Mucosa of rectum (tissue), 2 donors: ENCODE data around the gene FHIT.
"Not testable (repeated sequence)": the region's sequence is repeated elsewhere in the genome, so short reads cannot be mapped to it uniquely, and the experiment has no call there.

ENCODE experiments used
- H3K27ac ChIP-seq, 2 donors: one replicate each; pipeline ENCODE4 v1.7.0; 2013; ENCODE audit warnings: inconsistent platforms in 2 of 2, low read depth in 2 of 2, low read length in 2 of 2
- H3K27me3 ChIP-seq, 2 donors: one replicate each; pipeline ENCODE4 v1.7.0; 2013; ENCODE audit warnings: low read length in 2 of 2; ENCODE audit not compliant: control insufficient read depth in 2 of 2, insufficient read depth in 2 of 2
- H3K36me3 ChIP-seq, 2 donors: one replicate each; pipeline ENCODE4 v1.7.0; 2013; ENCODE audit warnings: low read length in 2 of 2; ENCODE audit not compliant: control insufficient read depth in 2 of 2, insufficient read depth in 2 of 2
- H3K4me1 ChIP-seq, 2 donors: one replicate each; pipeline ENCODE4 v1.7.0; 2013; ENCODE audit warnings: low read length in 2 of 2, mild to moderate bottlenecking in 1 of 2; ENCODE audit not compliant: control insufficient read depth in 2 of 2, insufficient read depth in 2 of 2
- H3K4me3 ChIP-seq, 2 donors: one replicate each; pipeline ENCODE4 v1.7.0; 2013; ENCODE audit warnings: low read length in 2 of 2
- H3K9ac ChIP-seq, 2 donors: one replicate each; pipeline ENCODE4 v1.7.0; 2013; ENCODE audit warnings: low read length in 2 of 2, low read depth in 1 of 2, mild to moderate bottlenecking in 1 of 2
- H3K9me3 ChIP-seq, 2 donors: one replicate each; pipeline ENCODE4 v1.7.0; 2013; ENCODE audit warnings: low read length in 2 of 2; ENCODE audit not compliant: control insufficient read depth in 2 of 2
- donor health status: healthy.
- donor health status: Normal muscosa, but diverticular disease.

FHIT gene

DNA sequence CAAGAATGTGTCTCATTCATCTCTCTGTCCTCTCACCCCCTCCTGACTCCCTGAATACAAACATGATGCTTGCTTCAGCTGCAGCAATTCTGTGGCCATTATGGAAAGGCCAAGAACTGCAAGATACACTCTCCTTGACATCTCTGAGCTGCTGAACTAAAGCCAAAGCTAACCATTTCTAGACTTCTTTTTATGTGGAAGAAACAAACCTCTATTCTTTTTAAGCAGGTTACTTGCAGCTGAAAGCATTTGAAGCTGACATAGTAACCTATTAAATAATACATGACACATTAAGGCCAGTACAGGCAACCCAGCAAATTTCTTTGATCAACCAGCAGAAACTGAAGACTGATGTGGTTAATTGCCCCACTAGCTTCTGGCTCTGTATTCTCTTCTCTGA, 17.5 kb downstream of the FHIT start:
- Histone ChIP-seq H3K4me1 (no peaks in the 10 kb centered on the region), H3K9ac (no peak overlapping the region), H3K9me3 (no peaks in the 10 kb centered on the region), H3K36me3 (no peaks in the 10 kb centered on the region), H3K27me3 (no peaks in the 10 kb centered on the region), H3K4me3 (no peak overlapping the region), H3K27ac (no peak overlapping the region)

DNA sequence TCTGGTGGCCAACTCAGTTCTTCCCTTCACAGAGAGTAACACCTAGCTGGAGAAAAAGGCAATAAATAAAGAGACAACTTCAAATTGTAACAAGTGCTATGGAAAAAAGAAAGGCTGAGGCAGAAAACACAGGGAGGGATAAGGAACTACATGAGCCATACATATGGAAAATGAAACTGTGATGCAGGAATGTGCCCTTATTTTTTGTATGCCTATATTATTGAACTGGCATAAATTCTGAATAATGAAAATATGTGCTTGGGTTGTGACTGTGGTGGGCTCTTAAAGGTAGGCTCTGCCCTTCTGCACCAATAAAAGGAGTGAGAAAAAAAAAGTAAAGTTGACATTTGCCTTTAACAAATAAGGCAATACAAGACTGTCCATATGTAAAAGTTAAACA, 19.6 kb downstream of the FHIT start:
- no peak overlapping the region for H3K27ac ChIP-seq
- H3K9ac ChIP-seq = no peak overlapping the region
- H3K4me1 ChIP-seq = no peaks in the 10 kb centered on the region
- no peaks in the 10 kb centered on the region for H3K27me3 ChIP-seq
- H3K36me3 ChIP-seq = no peaks in the 10 kb centered on the region
- no peaks in the 10 kb centered on the region for H3K9me3 ChIP-seq
- H3K4me3 ChIP-seq = no peak overlapping the region

DNA sequence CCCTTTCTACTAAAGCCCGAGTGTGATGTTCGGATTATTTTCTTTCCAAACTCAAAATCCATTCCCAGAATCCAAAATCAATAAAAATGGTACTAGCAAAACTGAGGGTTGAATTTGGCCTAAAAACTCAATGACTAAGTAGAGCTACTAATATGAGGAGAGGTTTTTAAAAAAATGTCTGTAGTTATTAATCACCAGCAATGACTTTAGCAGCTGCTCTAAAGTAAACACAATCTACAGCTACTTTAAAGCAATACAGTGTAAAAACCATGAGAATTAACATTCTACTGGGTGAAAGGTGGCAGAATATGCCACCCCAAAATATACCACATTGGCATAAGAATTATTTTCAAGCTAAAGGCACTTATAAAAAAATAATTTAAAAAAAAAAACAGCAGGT, 23.5 kb downstream of the FHIT start:
- Histone ChIP-seq H3K27me3 (no peaks in the 10 kb centered on the region), H3K9me3 (no peaks in the 10 kb centered on the region), H3K27ac (no peak overlapping the region), H3K36me3 (no peaks in the 10 kb centered on the region), H3K4me3 (no peak overlapping the region), H3K9ac (no peak overlapping the region), H3K4me1 (no peaks in the 10 kb centered on the region)

DNA sequence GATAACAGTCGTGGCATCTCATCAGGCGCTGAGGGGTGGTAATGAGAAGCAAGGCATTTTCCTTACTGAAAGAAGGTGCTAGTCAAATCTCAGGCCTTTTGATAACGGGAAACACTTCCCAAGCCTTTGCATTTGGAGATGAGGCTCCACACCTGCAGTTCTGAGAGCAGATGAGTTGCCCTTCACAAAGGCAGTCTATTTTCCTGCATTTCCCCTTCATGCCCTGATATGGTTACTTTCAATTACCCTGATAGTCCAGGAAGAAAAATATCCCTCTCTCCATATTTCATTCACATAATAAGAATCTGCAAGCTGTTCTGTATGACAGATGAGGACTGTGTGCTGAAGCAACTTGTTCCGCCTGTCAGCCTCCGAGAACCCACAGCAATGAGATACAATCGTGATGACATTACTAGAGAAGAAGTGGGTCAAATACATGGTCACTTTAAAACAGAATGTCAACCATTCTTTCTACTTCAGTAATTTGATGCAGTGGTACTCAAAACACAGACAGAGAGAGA, 25.0 kb downstream of the FHIT start:
- no peak overlapping the region for H3K27ac ChIP-seq
- no peaks in the 10 kb centered on the region for H3K4me1 ChIP-seq
- H3K4me3 ChIP-seq = no peak overlapping the region
- no peaks in the 10 kb centered on the region for H3K36me3 ChIP-seq
- no peaks in the 10 kb centered on the region for H3K9me3 ChIP-seq
- H3K27me3 ChIP-seq = no peaks in the 10 kb centered on the region
- H3K9ac ChIP-seq = no peak overlapping the region

DNA sequence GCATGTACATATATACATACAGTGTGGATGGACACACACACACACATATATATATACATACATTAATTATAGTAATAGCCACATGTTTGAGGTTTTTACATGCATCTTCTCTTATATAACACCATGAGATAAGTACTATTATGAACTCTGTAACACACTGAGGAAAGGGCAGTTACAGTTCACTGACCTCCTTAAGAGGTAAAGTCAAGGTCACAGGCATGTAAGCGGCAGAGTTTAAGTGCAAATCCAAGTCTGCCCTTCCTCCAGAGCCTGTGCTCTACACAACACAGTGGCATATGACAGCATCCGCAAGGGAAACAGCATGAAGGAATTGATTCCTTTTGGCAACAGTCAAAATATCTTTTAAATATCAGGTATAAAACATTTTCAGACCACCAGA, 26.4 kb downstream of the FHIT start:
- Histone ChIP-seq H3K4me1 (no peaks in the 10 kb centered on the region), H3K27me3 (no peaks in the 10 kb centered on the region), H3K27ac (no peak overlapping the region), H3K4me3 (no peak overlapping the region), H3K9me3 (no peaks in the 10 kb centered on the region), H3K36me3 (no peaks in the 10 kb centered on the region), H3K9ac (no peak overlapping the region)

DNA sequence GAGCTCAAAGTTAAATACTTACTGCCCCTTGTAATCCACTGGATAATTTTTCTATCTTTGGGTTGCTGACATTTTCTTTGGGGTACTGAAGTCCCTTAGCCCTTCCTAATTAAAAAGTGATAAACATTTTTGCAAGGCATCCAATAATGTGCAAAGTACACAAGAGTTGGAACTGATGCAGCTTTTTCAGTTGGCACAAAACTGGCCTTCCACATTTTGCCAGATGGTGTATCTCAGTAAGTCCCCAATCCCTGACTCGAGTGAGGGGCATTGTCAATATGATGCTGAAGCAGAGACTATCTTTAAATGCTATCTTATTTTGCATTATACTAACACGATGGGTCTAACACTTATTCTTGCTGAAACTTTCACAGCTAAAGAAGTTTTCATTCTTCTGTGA, 27.8 kb downstream of the FHIT start:
- Histone ChIP-seq H3K27me3 (no peaks in the 10 kb centered on the region), H3K27ac (no peak overlapping the region), H3K36me3 (no peaks in the 10 kb centered on the region), H3K9ac (no peak overlapping the region), H3K4me1 (peaks cover 0 to 4% of the 10 kb centered on the region in 2 donors), H3K9me3 (no peaks in the 10 kb centered on the region), H3K4me3 (no peak overlapping the region)

DNA sequence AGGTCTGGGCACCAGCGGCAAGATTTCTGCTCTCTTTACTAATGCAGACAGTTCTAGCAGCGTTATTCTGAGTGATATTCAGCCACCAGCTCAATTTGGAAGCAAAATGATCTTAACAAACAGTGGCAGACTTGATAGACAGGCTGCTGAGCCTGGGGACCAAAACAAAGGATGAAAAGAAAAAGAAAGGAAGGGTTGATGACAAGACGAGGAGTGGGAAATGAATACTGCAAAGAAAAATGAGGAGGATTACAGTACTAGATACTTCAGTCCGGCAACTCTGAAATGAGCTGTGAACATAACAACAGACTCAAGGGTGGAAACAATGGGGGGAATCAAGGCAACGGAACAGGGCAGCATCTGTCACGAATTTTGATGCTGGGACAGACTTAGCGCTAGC, 28.8 kb downstream of the FHIT start:
- no peaks in the 10 kb centered on the region for H3K36me3 ChIP-seq
- H3K9ac ChIP-seq = no peak overlapping the region
- no peak overlapping the region for H3K27ac ChIP-seq
- peaks cover 0 to under 1% of the 10 kb centered on the region in 2 donors for H3K9me3 ChIP-seq
- no peak overlapping the region for H3K4me3 ChIP-seq
- H3K4me1 ChIP-seq = peaks cover 0 to 10% of the 10 kb centered on the region in 2 donors
- no peaks in the 10 kb centered on the region for H3K27me3 ChIP-seq

DNA sequence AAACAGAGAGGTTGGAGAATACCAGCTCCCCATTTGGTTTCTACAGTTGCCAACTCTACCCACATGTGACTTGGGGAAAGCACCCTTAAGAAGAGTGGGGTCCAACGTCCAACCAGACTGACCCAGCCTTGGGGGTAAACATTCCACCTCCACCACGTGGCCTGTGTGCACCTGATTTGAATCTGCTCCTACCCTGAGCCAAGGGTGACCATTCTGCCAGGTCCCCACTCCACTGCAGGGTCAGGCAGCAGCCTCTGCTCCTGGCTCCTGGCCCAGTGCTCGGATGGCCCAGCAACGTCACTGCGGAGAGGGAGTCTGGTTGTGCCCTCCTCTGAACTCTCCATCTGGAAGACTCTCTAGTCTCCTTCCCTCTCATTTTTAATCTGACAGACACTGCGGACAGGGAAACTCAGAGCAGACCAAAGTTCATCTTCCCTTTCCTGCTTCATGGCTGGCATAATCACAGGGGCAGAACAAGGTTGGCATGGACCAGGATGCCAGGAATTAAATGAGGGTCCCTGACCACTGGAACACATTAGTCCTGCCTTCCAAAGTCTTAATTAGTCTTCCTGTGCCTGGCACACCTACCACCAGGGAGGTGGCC, 29.4 kb downstream of the FHIT start:
- no peaks in the 10 kb centered on the region for H3K27me3 ChIP-seq
- H3K4me1 ChIP-seq = peaks cover 0 to 10% of the 10 kb centered on the region in 2 donors
- peaks cover 0 to 4% of the 10 kb centered on the region in 2 donors for H3K9me3 ChIP-seq
- no peak overlapping the region for H3K4me3 ChIP-seq
- H3K36me3 ChIP-seq = no peaks in the 10 kb centered on the region
- no peak overlapping the region for H3K9ac ChIP-seq
- no peak overlapping the region for H3K27ac ChIP-seq

DNA sequence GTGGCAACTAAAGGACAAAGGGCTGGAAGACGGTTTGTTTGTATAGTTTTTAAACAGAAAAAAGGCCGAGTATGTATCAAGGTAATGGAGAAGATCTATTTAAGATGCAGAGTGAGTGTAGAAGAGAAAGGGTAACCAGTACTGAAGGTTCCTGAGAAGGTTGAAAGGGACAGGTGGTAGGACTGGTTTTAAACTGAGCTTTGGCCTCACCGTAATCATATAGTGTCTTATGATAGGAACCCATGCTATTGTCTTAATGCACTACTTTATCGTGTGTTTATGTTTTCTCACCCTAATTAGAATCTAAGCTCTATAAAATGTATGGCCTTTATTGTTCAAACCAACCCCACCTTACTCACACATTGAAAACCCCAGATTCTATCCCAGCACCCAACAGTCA, 32.7 kb downstream of the FHIT start:
- no peaks in the 10 kb centered on the region for H3K27me3 ChIP-seq

DNA sequence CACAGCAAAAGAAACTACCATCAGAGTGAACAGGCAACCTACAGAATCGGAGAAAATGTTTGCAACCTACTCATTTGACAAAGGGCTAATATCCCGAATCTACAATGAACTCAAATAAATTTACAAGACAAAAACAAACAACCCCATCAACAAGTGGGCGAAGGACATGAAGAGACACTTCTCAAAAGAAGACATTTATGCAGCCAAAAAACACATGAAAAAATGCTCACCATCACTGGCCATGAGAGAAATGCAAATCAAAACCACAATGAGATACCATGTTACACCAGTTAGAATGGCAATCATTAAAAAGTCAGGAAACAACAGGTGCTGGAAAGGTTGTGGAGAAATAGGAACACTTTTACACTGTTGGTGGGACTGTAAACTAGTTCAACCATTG, 35.1 kb downstream of the FHIT start:
- H3K36me3 ChIP-seq = not testable (repeated sequence)

More for the DNA sequence above, 32.7 kb downstream of the FHIT start:
- no peak overlapping the region for H3K27ac ChIP-seq
- no peaks in the 10 kb centered on the region for H3K36me3 ChIP-seq
- H3K9me3 ChIP-seq = peaks cover 0 to 4% of the 10 kb centered on the region in 2 donors
- no peak overlapping the region for H3K9ac ChIP-seq
- no peak overlapping the region for H3K4me3 ChIP-seq
- peaks cover 0 to 10% of the 10 kb centered on the region in 2 donors for H3K4me1 ChIP-seq

DNA sequence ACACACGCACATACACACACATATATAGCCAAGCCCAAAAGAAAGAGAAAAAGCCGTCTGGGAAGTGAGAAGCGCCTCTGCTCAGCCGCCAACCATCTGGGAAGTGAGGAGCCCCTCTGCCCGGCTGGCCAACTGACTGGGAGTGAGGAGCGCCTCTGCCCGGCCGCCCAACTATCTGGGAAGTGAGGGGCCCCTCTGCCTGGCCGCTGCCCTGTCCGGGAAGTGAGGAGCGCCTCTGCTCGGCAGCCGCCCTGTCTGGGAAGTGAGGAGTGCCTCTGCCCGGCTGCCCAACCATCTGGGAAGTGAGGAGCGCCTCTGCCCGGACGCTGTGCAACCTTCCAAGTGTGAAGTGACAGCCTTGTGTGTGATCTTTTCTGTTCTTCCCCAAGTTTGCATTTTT, 49.2 kb downstream of the FHIT start:
- no peak overlapping the region for H3K4me3 ChIP-seq
- H3K36me3 ChIP-seq = no peaks in the 10 kb centered on the region
- H3K27me3 ChIP-seq = no peaks in the 10 kb centered on the region
- no peaks in the 10 kb centered on the region for H3K9me3 ChIP-seq
- H3K27ac ChIP-seq = no peak overlapping the region
- no peaks in the 10 kb centered on the region for H3K4me1 ChIP-seq
- H3K9ac ChIP-seq = no peak overlapping the region

More for the DNA sequence above, 35.1 kb downstream of the FHIT start:
- H3K4me1 ChIP-seq, H3K4me3 ChIP-seq, H3K9ac ChIP-seq, H3K27ac ChIP-seq, H3K9me3 ChIP-seq, H3K27me3 ChIP-seq: not testable (repeated sequence)
